Neural crest cell (in vitro differentiated cells): ENCODE data around the gene PALD1. TPM values are rescaled to one million over a fixed set of nuclear protein-coding genes. Genes with fewer than 3 reads are reported as not detected.

Experiments used
- DNase-seq: peaks from one replicate; pipeline ENCODE4 v3.0.0; 2021; ENCODE audit warnings: low read depth, mixed read lengths, low spot score
- H3K27ac Mint-ChIP-seq: one replicate; pipeline ENCODE4 v1.8.0; 2021; ENCODE audit warnings: mild to moderate bottlenecking, mixed read lengths; ENCODE audit not compliant: unreplicated experiment
- H3K27me3 Mint-ChIP-seq: 2 replicates; pipeline ENCODE4 v1.8.0; 2021; ENCODE audit warnings: low read depth, mild to moderate bottlenecking, mixed read lengths
- H3K36me3 Mint-ChIP-seq: 2 replicates; pipeline ENCODE4 v1.8.0; 2021; ENCODE audit warnings: low read depth, mild to moderate bottlenecking, mixed read lengths
- H3K4me1 Mint-ChIP-seq: 2 replicates; pipeline ENCODE4 v1.8.0; 2021; ENCODE audit warnings: mixed read lengths
- H3K4me3 Mint-ChIP-seq: one replicate; pipeline ENCODE4 v1.8.0; 2021; ENCODE audit warnings: mild to moderate bottlenecking, mixed read lengths
- H3K9me3 Mint-ChIP-seq: 2 replicates; pipeline ENCODE4 v1.8.0; 2021; ENCODE audit warnings: mixed read lengths
- CTCF ChIP-seq: fragments of 200-600 bp; sonication (generic); conservative IDR thresholded peaks from 2 replicates; pipeline ENCODE4 v1.5.0; 2021; ENCODE audit warnings: antibody characterized with exemption, mild to moderate bottlenecking
- total RNA-seq: library from RNA; stranded (reverse); gene quantifications from 2 replicates; pipeline ENCODE4 v1.2.1, GENCODE V29; 2021

The PALD1 gene
- total RNA-seq, 1 donor from 2014 or later: 14.3 TPM

DNA sequence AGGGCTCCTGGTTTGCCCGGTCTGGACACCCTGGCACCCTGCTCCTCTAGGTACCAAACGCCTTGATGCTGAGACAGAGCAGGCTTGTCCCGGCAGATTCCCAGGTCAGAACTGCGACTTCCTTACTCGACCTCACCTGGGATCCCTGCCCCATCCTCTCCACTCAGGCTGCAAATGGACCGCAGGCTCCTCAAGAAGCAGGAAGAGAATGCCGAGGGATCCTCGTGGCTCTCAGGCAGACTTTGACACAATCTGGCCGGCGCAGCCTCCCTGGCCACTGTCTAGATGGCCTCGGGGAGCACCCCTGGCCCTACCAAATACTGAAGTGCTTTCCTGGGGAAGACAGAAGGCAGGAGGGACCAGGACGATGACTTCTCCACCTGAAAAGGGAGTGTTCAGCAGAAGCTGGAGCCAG is 36.7 kb upstream of the PALD1 start:
- TF ChIP-seq CTCF: no peak
- H3K27me3 Mint-ChIP-seq: peaks cover 85% of the 10 kb centered on the region
- no peak overlapping the region for H3K4me3 Mint-ChIP-seq
- no peaks in the 10 kb centered on the region for H3K9me3 Mint-ChIP-seq
- H3K27ac Mint-ChIP-seq: no peak overlapping the region
- no peak for DNase-seq
- H3K36me3 Mint-ChIP-seq: peaks cover 3% of the 10 kb centered on the region
- peaks cover 6% of the 10 kb centered on the region for H3K4me1 Mint-ChIP-seq

DNA sequence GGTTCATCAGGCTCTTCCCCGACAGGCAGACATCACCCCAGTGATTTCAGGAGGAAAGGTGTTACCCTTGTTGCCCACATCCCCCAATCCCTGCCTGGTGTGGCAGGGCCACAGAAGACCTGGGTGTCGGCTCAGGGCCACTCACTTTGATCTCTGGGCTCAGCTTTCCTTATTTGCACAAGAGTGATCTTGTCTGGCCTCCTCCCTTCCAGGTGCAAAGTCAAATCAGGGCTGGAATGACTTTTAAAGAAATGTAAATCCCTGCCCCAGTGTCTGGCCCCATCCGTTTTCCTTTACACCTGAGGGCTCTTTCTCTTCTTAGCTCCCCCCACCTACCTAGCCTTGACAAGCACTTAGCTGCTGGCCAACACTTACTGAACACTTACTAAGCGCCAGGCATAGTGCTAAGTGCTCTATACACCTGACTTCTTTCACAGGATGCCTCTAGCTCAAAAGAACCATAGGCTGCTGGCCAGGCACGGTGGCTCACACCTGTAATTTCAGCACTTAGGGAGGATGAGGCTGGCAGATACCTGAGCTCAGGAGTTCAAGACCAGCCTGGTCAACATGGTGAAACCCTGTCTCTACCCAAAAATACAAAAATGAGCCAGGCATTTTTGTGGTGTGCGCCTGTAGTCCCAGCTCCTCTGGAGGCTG is 36.1 kb upstream of the PALD1 start:
- H3K4me3 Mint-ChIP-seq: peak overlapping the region; percentile 29

GRCh38 chr10:70444744-70445143 is 33.8 kb upstream of the PALD1 start:
- peaks cover 67% of the 10 kb centered on the region for H3K27me3 Mint-ChIP-seq
- H3K4me1 Mint-ChIP-seq: peaks cover 14% of the 10 kb centered on the region
- no peak overlapping the region for H3K27ac Mint-ChIP-seq
- H3K9me3 Mint-ChIP-seq: no peaks in the 10 kb centered on the region
- TF ChIP-seq CTCF: no peak
- DNase-seq: no peak
- H3K36me3 Mint-ChIP-seq: no peaks in the 10 kb centered on the region
- H3K4me3 Mint-ChIP-seq: no peak overlapping the region

More for the DNA sequence above, 36.1 kb upstream of the PALD1 start:
- Mint-ChIP-seq H3K4me1 (peaks cover 6% of the 10 kb centered on the region), H3K27ac (no peak overlapping the region), H3K36me3 (peaks cover 3% of the 10 kb centered on the region), H3K27me3 (peaks cover 82% of the 10 kb centered on the region), H3K9me3 (no peaks in the 10 kb centered on the region)
- DNase-seq: no peak
- TF ChIP-seq CTCF: no peak

GRCh38 chr10:70445718-70446657 is 32.6 kb upstream of the PALD1 start:
- Mint-ChIP-seq H3K36me3 (no peaks in the 10 kb centered on the region), H3K4me1 (peaks cover 15% of the 10 kb centered on the region), H3K27me3 (peaks cover 55% of the 10 kb centered on the region)

GRCh38 chr10:70448236-70448635 is 30.3 kb upstream of the PALD1 start:
- DNase-seq: no peak
- no peak for TF ChIP-seq CTCF
- Mint-ChIP-seq H3K4me3 (no peak overlapping the region), H3K4me1 (peaks cover 18% of the 10 kb centered on the region), H3K9me3 (no peaks in the 10 kb centered on the region), H3K36me3 (no peaks in the 10 kb centered on the region), H3K27ac (peak overlapping the region; percentile 47), H3K27me3 (peaks cover 33% of the 10 kb centered on the region)

More at GRCh38 chr10:70445718-70446657, 32.6 kb upstream of the PALD1 start:
- Mint-ChIP-seq H3K27ac (no peak overlapping the region), H3K9me3 (no peaks in the 10 kb centered on the region), H3K4me3 (no peak overlapping the region)
- TF ChIP-seq CTCF: no peak
- DNase-seq: no peak
